Osteoblast (primary cell): ENCODE measurements around the gene KRT75. TPM values are rescaled to one million over a fixed set of nuclear protein-coding genes. Genes with fewer than 3 reads are reported as not detected.

Experiments
- DNase-seq: peaks from one replicate; pipeline ENCODE4 v3.0.0; 2011; ENCODE audit warnings: low spot score, mixed read lengths; ENCODE audit not compliant: insufficient read length; ENCODE audit errors: missing footprints
- H2AFZ ChIP-seq: 2 replicates; pipeline ENCODE4 v1.6.0; 2011; ENCODE audit warnings: mild to moderate bottlenecking, low read length
- H3K27ac ChIP-seq: 2 replicates; pipeline ENCODE4 v1.5.1; 2011; ENCODE audit warnings: mild to moderate bottlenecking, low read depth, low read length, moderate library complexity
- H3K27me3 ChIP-seq: 2 replicates; pipeline ENCODE4 v1.6.0; 2012; ENCODE audit warnings: mild to moderate bottlenecking, control low read depth, inconsistent platforms, low read length, moderate library complexity; ENCODE audit not compliant: insufficient read depth
- H3K36me3 ChIP-seq: 2 replicates; pipeline ENCODE4 v1.5.1; 2011; ENCODE audit warnings: mild to moderate bottlenecking, low read length, control low read depth, moderate library complexity; ENCODE audit not compliant: insufficient read depth
- H3K4me1 ChIP-seq: 2 replicates; pipeline ENCODE4 v1.5.1; 2011; ENCODE audit warnings: mild to moderate bottlenecking, low read length, control low read depth, moderate library complexity; ENCODE audit not compliant: insufficient read depth
- H3K4me2 ChIP-seq: 2 replicates; pipeline ENCODE4 v1.6.0; 2011; ENCODE audit warnings: mild to moderate bottlenecking, low read length; ENCODE audit not compliant: insufficient read depth
- H3K4me3 ChIP-seq: fragments of 200-600 bp; sonication (generic); 3 replicates; pipeline ENCODE4 v1.5.1; 2012; ENCODE audit warnings: mild to moderate bottlenecking, low read length, inconsistent platforms; ENCODE audit not compliant: insufficient read depth
- H3K79me2 ChIP-seq: 2 replicates; pipeline ENCODE4 v1.6.0; 2012; ENCODE audit warnings: mild to moderate bottlenecking, low read length, control low read depth, inconsistent platforms; ENCODE audit not compliant: insufficient read depth
- H3K9me3 ChIP-seq: 2 replicates; pipeline ENCODE4 v1.5.1; 2011; ENCODE audit warnings: low read depth, low read length, control low read depth
- H4K20me1 ChIP-seq: 2 replicates; pipeline ENCODE4 v1.6.0; 2012; ENCODE audit warnings: mild to moderate bottlenecking, low read length, control low read depth; ENCODE audit not compliant: insufficient read depth
- CTCF ChIP-seq: IDR thresholded peaks from 2 replicates; pipeline ENCODE4 v1.5.1; 2011; ENCODE audit warnings: mild to moderate bottlenecking, low read depth, low read length, moderate library complexity; ENCODE audit errors: extremely low read depth
- total RNA-seq: library from RNA; depleted of rRNA; stranded (reverse); fragments of >200 nt; gene quantifications from 2 replicates; pipeline ENCODE4 v1.2.3, GENCODE V29; 2012

Gene KRT75
- total RNA-seq, 1 donor = under 0.01 TPM

DNA sequence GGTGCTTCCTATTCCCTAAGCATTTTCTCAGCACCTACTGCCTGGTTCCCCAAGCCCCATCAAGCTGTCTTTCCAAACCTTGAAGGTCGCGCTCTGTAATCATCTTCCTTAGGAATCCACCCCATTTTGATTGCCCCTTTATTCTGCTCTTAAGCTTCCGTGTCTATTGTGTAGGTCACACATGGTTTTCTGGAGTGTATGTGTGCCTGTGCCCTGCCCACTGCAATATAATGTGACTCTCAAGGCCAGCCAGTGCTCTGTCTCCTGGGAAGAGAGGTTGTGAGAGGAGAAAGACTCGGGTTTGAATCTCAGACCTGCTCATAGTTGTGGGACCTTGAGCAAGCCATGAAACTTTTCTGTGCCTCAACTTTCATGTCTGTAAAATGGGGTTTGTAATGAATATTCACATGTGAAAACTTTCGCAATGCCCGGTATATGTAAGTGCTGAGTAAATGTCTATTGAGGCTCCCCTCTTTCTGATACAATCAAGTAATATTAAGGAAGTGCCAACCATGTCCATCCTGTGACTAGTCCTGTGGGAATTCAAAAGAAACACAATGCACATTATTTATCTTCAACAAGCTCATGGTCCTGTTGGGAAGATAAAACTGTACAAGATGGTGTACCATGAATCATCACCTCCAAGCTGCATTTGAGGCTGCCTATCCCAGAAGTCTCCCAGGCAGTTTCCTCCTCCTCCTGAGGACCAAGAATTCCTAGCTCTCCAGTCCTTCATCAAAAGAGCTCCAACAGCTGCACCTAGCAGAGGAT is 774 bp upstream of the KRT75 start:
- H3K4me1 ChIP-seq = peaks cover 5% of the 10 kb centered on the region
- H3K36me3 ChIP-seq = no peaks in the 10 kb centered on the region
- peaks cover 35% of the 10 kb centered on the region for H3K27me3 ChIP-seq
- no peak overlapping the region for H3K27ac ChIP-seq
- no peaks in the 10 kb centered on the region for H3K79me2 ChIP-seq
- H2AFZ ChIP-seq = no peak overlapping the region
- TF ChIP-seq CTCF = no peak
- H3K9me3 ChIP-seq = no peaks in the 10 kb centered on the region
- no peak overlapping the region for H3K4me3 ChIP-seq
- H3K4me2 ChIP-seq = no peak overlapping the region
- no peak for DNase-seq
- no peaks in the 10 kb centered on the region for H4K20me1 ChIP-seq

DNA sequence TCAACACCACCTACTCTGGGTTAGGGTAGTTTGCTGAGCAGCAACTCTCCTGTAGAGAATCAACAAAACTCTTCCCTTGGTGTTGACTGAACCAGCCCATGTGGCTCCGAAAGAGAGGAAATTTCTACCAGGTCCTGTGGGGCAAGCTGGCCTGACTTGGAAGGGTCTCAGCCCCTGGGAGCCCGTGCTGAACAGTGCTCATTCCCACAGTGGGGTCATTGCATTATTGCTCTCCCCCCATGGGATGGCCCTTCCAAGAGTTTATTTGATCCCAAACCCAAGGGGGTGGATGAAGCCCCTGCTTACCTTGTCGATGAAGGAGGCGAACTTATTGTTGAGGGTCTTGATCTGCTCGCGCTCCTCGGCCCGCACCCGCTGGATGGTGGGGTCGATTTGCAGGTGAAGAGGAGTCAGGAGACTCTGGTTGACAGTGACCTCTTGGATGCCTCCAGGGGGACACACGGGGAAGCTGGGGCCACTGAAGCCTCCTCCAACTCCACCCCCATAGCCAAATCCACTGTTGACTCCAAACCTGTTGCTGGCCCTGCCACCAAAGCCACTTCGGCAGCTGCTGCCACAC is 580 bp downstream of the KRT75 start:
- no peaks in the 10 kb centered on the region for H3K9me3 ChIP-seq
- no peak overlapping the region for H3K4me2 ChIP-seq
- no peaks in the 10 kb centered on the region for H4K20me1 ChIP-seq
- peaks cover 5% of the 10 kb centered on the region for H3K4me1 ChIP-seq
- DNase-seq = no peak
- H2AFZ ChIP-seq = no peak overlapping the region
- H3K36me3 ChIP-seq = no peaks in the 10 kb centered on the region
- no peak for TF ChIP-seq CTCF
- no peak overlapping the region for H3K27ac ChIP-seq
- H3K27me3 ChIP-seq = peaks cover 44% of the 10 kb centered on the region
- no peaks in the 10 kb centered on the region for H3K79me2 ChIP-seq
- H3K4me3 ChIP-seq = no peak overlapping the region

GRCh38 chr12:52432559-52433207 is 1.5 kb downstream of the KRT75 start:
- Histone ChIP-seq H3K27me3 (peaks cover 53% of the 10 kb centered on the region), H3K79me2 (no peaks in the 10 kb centered on the region), H3K4me2 (no peak overlapping the region), H3K9me3 (no peaks in the 10 kb centered on the region), H4K20me1 (no peaks in the 10 kb centered on the region), H3K36me3 (no peaks in the 10 kb centered on the region), H3K4me1 (peaks cover 5% of the 10 kb centered on the region), H3K4me3 (no peak overlapping the region), H3K27ac (no peak overlapping the region), H2AFZ (no peak overlapping the region)
- TF ChIP-seq CTCF = no peak
- DNase-seq = no peak

- Histone ChIP-seq H3K36me3 (no peaks in the 10 kb centered on the region), H3K9me3 (no peaks in the 10 kb centered on the region), H3K4me1 (peaks cover 3% of the 10 kb centered on the region), H3K4me2 (no peak overlapping the region), H3K27me3 (peaks cover 56% of the 10 kb centered on the region), H3K79me2 (no peaks in the 10 kb centered on the region), H3K4me3 (no peak overlapping the region), H4K20me1 (no peaks in the 10 kb centered on the region), H2AFZ (no peak overlapping the region), H3K27ac (no peak overlapping the region)
- DNase-seq = no peak
- TF ChIP-seq CTCF = no peak
These were observed 6.0 kb downstream of the KRT75 start for GRCh38 chr12:52428121-52428520.
